HepG2 (cell line): ENCODE data around the gene ATP6V0D1. TPM values are rescaled to one million over a fixed set of nuclear protein-coding genes. Genes with fewer than 3 reads are reported as not detected.
A peak's percentile ranks its signal among the peaks of the same experiment; 100 is the strongest.

Source experiments
- E2F1 ChIP-seq: sonication (generic); formaldehyde crosslinking; IDR thresholded peaks from 2 replicates; pipeline ENCODE4 v1.5.0; 2020; ENCODE audit warnings: missing genetic modification reagents
- RARA ChIP-seq: IDR thresholded peaks from 2 replicates; pipeline ENCODE4 v1.6.1; 2016; ENCODE audit warnings: missing genetic modification reagents, missing compliant biosample characterization
- ZNF101 ChIP-seq: sonication (generic); formaldehyde crosslinking; IDR thresholded peaks from 2 replicates; pipeline ENCODE4 v1.4.0; 2020; ENCODE audit warnings: mild to moderate bottlenecking, low read depth, missing genetic modification reagents, borderline replicate concordance
- ZNF776 ChIP-seq: sonication (generic); formaldehyde crosslinking; IDR thresholded peaks from 2 replicates; pipeline ENCODE4 v1.4.0; 2020; ENCODE audit warnings: mild to moderate bottlenecking, missing genetic modification reagents
- polyA plus RNA-seq, 8 experiments: library from polyadenylated mRNA; depleted of rRNA in 3 of 8; stranded (reverse) in 7 of 8; unstranded in 1 of 8; fragments of >200 nt; fragmentation: Illumina TruSeq in 4 of 8; extraction: Trizol in 4 of 8; gene quantifications; 2 replicates each; pipeline versions ENCODE4 v1.2.1 to v1.2.3, GENCODE V29; 2011 to 2016; ENCODE audit warnings: low read depth in 4 of 8, missing spikeins in 1 of 8, mixed read lengths in 1 of 8; ENCODE audit not compliant: insufficient read depth in 1 of 8
- total RNA-seq, 5 experiments: library from RNA; depleted of rRNA; stranded (reverse); fragments of >200 nt; fragmentation: Illumina TruSeq; extraction: Trizol; gene quantifications; 2 replicates each; pipeline ENCODE4 v1.2.3, GENCODE V29; 2016; ENCODE audit warnings: low read depth in 1 of 5
- TF ChIP-seq, protein P1 (sequence below): sonication (generic); formaldehyde crosslinking; IDR thresholded peaks from 2 replicates; pipeline ENCODE4 v1.5.1; 2020; ENCODE audit warnings: mild to moderate bottlenecking, missing genetic modification reagents, moderate library complexity
- TF ChIP-seq, protein P2 (sequence below): sonication (generic); formaldehyde crosslinking; conservative IDR thresholded peaks from 2 replicates; pipeline ENCODE4 v1.5.0; 2020; ENCODE audit warnings: missing genetic modification reagents
- TF ChIP-seq, protein P3 (sequence below): sonication (generic); formaldehyde crosslinking; IDR thresholded peaks from 2 replicates; pipeline ENCODE4 v1.4.0; 2020; ENCODE audit warnings: missing genetic modification reagents, borderline replicate concordance
- TF ChIP-seq, protein P4 (sequence below): sonication (generic); formaldehyde crosslinking; IDR thresholded peaks from 2 replicates; pipeline ENCODE4 v1.9.0; 2022; ENCODE audit warnings: missing genetic modification reagents, mild to moderate bottlenecking, borderline replicate concordance

Gene ATP6V0D1
- total and polyA plus RNA-seq, 2 of the 13 experiments (the other 11 are each of a cell fraction or from before 2014, with no cell fraction given), result 51.1 to 61.3 TPM

GRCh38 chr16:67396159-67397035 lies 84.6 kb downstream of the ATP6V0D1 start (continued):
- TF ChIP-seq, protein P1, sequence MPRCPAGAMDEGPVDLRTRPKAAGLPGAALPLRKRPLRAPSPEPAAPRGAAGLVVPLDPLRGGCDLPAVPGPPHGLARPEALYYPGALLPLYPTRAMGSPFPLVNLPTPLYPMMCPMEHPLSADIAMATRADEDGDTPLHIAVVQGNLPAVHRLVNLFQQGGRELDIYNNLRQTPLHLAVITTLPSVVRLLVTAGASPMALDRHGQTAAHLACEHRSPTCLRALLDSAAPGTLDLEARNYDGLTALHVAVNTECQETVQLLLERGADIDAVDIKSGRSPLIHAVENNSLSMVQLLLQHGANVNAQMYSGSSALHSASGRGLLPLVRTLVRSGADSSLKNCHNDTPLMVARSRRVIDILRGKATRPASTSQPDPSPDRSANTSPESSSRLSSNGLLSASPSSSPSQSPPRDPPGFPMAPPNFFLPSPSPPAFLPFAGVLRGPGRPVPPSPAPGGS (CRISPR knock-in tag), result 0 out of 2 replicates have a peak, but pooled peaks have one; percentile 62
- TF ChIP-seq ZNF101 (CRISPR knock-in tag), result no peak
- TF ChIP-seq, protein P2, sequence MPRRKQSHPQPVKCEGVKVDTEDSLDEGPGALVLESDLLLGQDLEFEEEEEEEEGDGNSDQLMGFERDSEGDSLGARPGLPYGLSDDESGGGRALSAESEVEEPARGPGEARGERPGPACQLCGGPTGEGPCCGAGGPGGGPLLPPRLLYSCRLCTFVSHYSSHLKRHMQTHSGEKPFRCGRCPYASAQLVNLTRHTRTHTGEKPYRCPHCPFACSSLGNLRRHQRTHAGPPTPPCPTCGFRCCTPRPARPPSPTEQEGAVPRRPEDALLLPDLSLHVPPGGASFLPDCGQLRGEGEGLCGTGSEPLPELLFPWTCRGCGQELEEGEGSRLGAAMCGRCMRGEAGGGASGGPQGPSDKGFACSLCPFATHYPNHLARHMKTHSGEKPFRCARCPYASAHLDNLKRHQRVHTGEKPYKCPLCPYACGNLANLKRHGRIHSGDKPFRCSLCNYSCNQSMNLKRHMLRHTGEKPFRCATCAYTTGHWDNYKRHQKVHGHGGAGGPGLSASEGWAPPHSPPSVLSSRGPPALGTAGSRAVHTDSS (CRISPR knock-in tag), result no peak
- TF ChIP-seq RARA, result no peak
- TF ChIP-seq, protein P3, sequence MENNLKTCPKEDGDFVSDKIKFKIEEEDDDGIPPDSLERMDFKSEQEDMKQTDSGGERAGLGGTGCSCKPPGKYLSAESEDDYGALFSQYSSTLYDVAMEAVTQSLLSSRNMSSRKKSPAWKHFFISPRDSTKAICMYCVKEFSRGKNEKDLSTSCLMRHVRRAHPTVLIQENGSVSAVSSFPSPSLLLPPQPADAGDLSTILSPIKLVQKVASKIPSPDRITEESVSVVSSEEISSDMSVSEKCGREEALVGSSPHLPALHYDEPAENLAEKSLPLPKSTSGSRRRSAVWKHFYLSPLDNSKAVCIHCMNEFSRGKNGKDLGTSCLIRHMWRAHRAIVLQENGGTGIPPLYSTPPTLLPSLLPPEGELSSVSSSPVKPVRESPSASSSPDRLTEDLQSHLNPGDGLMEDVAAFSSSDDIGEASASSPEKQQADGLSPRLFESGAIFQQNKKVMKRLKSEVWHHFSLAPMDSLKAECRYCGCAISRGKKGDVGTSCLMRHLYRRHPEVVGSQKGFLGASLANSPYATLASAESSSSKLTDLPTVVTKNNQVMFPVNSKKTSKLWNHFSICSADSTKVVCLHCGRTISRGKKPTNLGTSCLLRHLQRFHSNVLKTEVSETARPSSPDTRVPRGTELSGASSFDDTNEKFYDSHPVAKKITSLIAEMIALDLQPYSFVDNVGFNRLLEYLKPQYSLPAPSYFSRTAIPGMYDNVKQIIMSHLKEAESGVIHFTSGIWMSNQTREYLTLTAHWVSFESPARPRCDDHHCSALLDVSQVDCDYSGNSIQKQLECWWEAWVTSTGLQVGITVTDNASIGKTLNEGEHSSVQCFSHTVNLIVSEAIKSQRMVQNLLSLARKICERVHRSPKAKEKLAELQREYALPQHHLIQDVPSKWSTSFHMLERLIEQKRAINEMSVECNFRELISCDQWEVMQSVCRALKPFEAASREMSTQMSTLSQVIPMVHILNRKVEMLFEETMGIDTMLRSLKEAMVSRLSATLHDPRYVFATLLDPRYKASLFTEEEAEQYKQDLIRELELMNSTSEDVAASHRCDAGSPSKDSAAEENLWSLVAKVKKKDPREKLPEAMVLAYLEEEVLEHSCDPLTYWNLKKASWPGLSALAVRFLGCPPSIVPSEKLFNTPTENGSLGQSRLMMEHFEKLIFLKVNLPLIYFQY, result no peak
- TF ChIP-seq E2F1, result no peak
- TF ChIP-seq, protein P4, sequence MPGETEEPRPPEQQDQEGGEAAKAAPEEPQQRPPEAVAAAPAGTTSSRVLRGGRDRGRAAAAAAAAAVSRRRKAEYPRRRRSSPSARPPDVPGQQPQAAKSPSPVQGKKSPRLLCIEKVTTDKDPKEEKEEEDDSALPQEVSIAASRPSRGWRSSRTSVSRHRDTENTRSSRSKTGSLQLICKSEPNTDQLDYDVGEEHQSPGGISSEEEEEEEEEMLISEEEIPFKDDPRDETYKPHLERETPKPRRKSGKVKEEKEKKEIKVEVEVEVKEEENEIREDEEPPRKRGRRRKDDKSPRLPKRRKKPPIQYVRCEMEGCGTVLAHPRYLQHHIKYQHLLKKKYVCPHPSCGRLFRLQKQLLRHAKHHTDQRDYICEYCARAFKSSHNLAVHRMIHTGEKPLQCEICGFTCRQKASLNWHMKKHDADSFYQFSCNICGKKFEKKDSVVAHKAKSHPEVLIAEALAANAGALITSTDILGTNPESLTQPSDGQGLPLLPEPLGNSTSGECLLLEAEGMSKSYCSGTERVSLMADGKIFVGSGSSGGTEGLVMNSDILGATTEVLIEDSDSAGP (CRISPR knock-in tag), result no peak
- TF ChIP-seq ZNF776 (CRISPR knock-in tag), result no peak
